KBM-7 (cell line): Measurements from ENCODE around the gene PTCSC3.
A peak's percentile ranks its signal among the peaks of the same experiment; 100 is the strongest.
"Not testable (repeated sequence)": the region's sequence is repeated elsewhere in the genome, so short reads cannot be mapped to it uniquely, and the experiment has no call there.

Source experiments
- DNase-seq: peaks from one replicate; pipeline ENCODE4 v3.0.0-alpha.2; 2015
- in situ Hi-C: fragments of 300-500 bp; cut with MboI; formaldehyde crosslinking; loops from 2 replicates; pipeline ENCODE4 v1.14.3; 2020; ENCODE audit warnings: low sequenced_read_pairs, low pct_unique_long_range_greater_than_20kb, mixed read lengths

PTCSC3 gene

DNA sequence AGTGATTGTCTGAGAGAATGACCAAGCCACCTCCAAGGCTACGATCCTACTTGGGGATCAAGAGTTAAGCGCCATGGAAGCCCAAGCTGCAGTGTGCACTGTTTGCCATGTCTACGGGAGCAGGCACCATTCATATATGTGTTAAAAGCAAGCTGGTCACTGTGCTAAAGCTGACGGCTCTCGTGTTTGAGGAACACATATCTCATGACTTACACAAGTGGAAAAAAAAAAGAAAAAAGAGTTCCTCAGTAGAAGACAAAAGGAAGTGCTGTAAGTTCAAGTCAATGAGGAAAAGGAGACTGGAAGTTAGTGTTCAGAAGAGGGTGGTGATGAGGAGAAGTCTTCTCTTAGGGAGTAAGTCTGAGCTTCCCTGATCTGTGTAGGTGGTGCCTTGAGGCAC, 4.9 kb upstream of the PTCSC3 start:
- no peak for DNase-seq
- in situ Hi-C loops: no loop called here

- no peak for DNase-seq
- in situ Hi-C loops: no loop called here
These were observed 967 bp upstream of the PTCSC3 start for GRCh38 chr14:36177489-36177888.

DNA sequence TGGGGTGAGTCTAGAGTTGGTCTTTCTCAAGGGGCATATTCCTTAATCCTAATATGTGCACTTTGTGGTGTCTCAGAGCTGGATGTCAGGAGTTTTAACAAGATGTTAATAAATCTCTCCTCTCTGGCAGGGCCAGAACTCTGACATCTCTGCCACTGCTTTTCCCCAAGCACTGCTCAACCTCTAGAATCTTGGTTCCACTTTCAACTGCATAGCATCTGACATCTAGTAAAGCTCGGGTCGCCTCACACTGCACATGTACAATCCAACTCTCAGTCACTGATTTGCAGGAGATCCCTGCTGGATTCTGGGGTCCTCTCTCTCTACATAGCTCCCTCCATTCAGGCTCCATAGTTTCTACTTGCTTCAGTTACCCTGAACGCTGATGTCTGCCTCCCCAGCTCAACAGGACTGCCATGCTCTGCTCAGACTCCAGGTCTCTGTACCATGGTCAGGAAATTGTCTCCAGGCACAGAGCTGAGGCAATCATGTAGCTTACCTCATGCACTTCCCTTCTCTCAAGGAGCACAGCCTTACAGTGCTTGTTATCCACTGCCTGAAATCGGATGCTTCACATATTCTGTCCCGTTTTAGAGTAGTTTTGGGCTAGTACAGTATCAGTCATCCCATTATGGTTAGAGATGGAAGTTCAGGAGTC, 1.6 kb downstream of the PTCSC3 start:
- no peak for DNase-seq
- in situ Hi-C loops: no loop called here

DNA sequence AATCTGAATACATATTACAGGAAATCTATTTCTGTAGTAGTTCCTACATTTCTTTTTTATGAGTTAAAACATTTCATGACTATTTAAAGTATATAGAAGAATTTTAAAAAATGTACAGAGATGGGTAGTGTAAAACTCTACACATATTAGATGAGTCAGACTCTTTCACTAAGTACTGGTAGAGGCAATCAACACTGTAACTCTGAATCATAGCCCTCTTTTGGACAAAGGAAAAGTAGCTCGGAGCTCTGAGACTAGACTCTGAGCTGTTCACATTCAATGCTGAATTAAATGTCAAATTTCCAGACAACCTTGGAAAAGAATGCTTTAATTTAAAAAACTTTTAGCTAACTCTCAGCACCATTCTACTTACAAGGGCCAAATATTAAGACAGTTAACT, 3.4 kb downstream of the PTCSC3 start:
- no peak for DNase-seq
- in situ Hi-C loops: no loop called here

DNA sequence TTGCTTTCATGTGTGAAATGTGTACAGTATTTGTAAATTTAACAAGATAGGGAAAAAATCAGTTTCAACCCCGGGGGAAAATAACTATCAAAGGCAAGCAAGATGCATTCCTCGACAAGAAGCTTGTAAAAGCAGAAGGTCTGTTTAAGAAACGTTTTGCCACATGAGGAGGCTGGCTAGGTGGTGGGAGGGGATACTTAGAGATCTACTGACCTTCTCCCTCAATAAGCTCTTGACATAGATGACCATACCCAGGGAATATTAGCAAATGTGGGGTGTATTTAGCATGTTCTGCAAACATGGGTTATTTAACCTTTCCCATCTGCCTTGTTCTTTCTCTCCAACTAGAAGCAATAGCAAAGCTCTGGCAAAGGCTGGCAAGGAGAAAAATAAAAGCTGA, 4.9 kb downstream of the PTCSC3 start:
- DNase-seq: no peak
- in situ Hi-C loops: no loop called here

GRCh38 chr14:36167431-36167830, 9.1 kb downstream of the PTCSC3 start:
- no peak for DNase-seq
- in situ Hi-C loops: no loop called here

- in situ Hi-C loops: no loop called here
- DNase-seq: no peak
These were observed 13.1 kb downstream of the PTCSC3 start for GRCh38 chr14:36163451-36163850.

DNA sequence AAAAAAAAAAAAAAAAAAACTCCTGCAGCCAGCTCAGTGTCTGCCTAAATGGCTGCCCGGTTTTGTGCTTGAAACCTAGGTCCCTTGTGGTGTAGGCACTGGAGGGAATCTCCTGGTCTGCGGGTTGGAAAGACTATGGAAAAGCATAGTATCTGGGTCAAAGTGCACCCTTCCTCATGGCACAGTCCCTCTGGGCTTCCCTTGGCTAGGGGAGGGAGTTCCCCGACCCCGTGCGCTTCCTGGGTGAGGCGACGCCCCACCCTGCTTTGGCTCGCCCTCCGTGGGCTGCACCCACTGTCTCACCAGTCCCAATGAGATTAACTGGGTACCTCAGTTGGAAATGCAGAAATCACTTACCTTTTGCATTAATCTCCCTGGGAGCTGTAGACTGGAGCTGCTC, 14.3 kb downstream of the PTCSC3 start:
- DNase-seq: no peak
- in situ Hi-C loops: no loop called here

GRCh38 chr14:36161776-36162175, 14.7 kb downstream of the PTCSC3 start:
- in situ Hi-C loops: no loop called here
- no peak for DNase-seq

GRCh38 chr14:36151335-36151734, 25.2 kb downstream of the PTCSC3 start:
- in situ Hi-C loops: no loop called here
- no peak for DNase-seq

GRCh38 chr14:36134038-36134437, 42.5 kb downstream of the PTCSC3 start:
- in situ Hi-C loops: no loop called here
- DNase-seq: no peak

- in situ Hi-C loops: no loop called here
- no peak for DNase-seq
These were observed 43.7 kb downstream of the PTCSC3 start for GRCh38 chr14:36132826-36133225.

- in situ Hi-C loops: no loop called here
- DNase-seq: no peak
These were observed 46.3 kb downstream of the PTCSC3 start for GRCh38 chr14:36130186-36130585.

DNA sequence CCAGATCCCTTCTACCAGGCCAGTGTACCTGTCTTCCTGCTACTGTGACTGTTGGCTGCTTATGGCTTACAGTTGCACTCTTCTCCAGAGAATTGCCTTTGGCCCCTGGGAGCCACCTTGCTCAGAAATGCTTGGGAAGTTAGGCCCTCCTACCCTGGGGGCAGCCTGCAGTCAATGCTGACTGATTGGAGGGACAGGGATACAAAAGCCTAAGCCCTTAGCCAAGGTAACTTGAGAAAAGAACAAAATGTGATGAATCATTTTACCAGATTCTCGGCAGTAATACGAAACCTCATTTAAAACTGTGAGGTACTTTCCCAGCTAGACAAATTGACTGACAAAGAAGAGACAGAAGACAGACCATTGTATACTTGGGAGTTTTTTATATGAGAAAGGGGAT, 47.3 kb downstream of the PTCSC3 start:
- in situ Hi-C loops: no loop called here
- no peak for DNase-seq

DNA sequence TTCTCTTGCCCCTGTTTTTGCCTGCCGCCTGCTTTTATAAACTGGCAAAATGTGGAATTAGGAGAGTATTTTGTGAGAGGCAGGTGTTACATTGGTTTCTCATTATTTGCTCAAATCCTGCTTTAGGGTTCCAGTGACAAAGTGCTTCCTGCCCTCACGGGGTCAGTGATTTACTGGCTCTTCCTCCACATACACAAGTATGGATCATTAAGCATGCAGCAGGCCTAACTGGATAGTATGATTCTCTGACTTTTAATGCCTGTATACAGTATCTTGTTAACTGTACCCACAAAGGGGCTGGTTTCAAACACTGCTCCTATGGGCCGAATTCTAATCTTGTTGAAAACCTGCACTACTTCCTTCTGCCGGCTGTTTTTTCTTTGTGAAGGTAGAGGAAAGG, 63.2 kb downstream of the PTCSC3 start:
- in situ Hi-C loops: no loop called here
- no peak for DNase-seq

GRCh38 chr14:36111822-36112583, 64.5 kb downstream of the PTCSC3 start:
- no peak for DNase-seq
- in situ Hi-C loops: no loop called here

- peak; percentile 3 for DNase-seq
- in situ Hi-C loops: no loop called here
These were observed 71.1 kb downstream of the PTCSC3 start for GRCh38 chr14:36105401-36105800.

GRCh38 chr14:36104258-36104657, 72.3 kb downstream of the PTCSC3 start:
- in situ Hi-C loops, DNase-seq: not testable (repeated sequence)

DNA sequence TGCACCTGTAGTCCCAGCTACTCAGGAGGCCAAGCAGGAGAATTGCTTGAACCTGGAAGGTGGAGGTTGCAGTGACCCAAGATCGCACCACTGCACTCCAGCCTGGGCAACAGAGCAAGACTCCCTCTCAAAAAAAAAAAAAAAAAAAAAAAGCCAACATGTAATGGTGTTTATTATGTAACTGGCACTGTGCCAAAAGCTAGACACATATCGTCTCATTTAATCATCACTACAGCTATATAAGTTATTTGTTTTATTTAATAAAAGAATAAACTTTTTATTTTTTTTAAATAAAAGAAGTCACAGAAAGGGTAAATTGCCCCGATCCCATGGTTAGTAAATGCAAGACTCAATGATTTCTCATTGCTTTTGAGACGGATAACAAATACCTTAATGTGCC, 76.9 kb downstream of the PTCSC3 start:
- in situ Hi-C loops: no loop called here
- DNase-seq: no peak

DNA sequence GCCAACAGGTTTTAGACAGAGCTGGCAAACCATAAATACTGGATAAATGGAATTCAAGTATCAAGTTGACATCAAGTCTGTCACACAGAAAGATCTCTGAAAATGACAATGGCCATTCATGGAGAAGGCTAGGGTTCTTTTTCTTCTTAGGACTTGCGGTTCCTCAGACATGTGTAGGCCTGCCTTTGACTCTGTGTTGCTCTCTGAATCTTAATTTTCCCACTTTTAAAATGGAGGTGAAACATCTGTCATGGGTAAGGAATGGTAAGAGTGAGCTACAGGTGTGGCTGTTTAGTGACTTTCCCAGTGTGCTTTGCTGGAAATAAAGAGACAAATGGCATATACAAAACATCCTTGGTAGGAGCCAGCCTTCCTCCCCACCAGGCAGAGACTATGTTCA, 79.2 kb downstream of the PTCSC3 start:
- in situ Hi-C loops: no loop called here
- DNase-seq: no peak

DNA sequence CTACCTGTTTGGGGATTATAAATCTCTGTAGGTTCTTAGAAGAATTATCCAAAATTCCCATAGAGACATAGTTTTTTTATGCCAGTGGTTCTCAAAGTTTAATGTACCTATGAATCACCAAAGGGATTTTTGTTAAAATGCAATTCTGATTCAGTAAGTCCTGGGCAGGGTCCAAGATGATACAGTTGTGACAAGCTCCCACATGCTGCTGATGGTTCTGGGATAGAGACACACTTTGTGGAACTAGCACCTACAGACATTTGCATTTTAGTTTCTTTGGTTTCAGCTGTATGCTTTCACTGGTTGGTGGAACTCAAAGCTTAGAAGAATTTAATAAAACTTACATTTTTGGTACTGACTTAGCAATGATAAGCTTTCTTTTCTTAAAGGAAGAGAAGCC, 80.4 kb downstream of the PTCSC3 start:
- in situ Hi-C loops: no loop called here
- no peak for DNase-seq
